Sigmoid colon (tissue), 7 donors: Measurements from ENCODE around the gene CBX7. TPM values are rescaled to one million over a fixed set of nuclear protein-coding genes. Genes with fewer than 3 reads are reported as not detected.

Experiments used
- DNase-seq: peaks from one replicate; pipeline ENCODE4 v3.0.0-alpha.2; 2019
- H3K27ac ChIP-seq, 4 donors: fragments of 200-600 bp; sonication (generic); one replicate each; pipeline ENCODE4 v1.5.1; 2016 to 2019; ENCODE audit warnings: mild to moderate bottlenecking in 1 of 4
- H3K27me3 ChIP-seq, 3 donors: fragments of 200-600 bp; sonication (generic); one replicate each; pipeline ENCODE4 v1.5.1; 2019; ENCODE audit warnings: mild to moderate bottlenecking in 1 of 3
- H3K36me3 ChIP-seq, 4 donors: fragments of 200-600 bp; sonication (generic); one replicate each; pipeline ENCODE4 v1.5.1; 2016 to 2019
- H3K4me1 ChIP-seq, 4 donors: fragments of 200-600 bp; sonication (generic); one replicate each; pipeline ENCODE4 v1.5.1; 2017 to 2019
- H3K4me3 ChIP-seq, 4 donors: fragments of 200-600 bp; sonication (generic); one replicate each; pipeline ENCODE4 v1.5.1; 2017 to 2019; ENCODE audit warnings: mild to moderate bottlenecking in 2 of 4, moderate library complexity in 1 of 4
- H3K9me3 ChIP-seq, 4 donors: fragments of 200-600 bp in 3 of 4; sonication (generic) in 3 of 4; one replicate each; pipeline versions ENCODE4 v1.5.1 to v1.6.1; 2013 to 2019
- EP300 ChIP-seq, 4 donors: sonication (generic); formaldehyde crosslinking; IDR thresholded peaks; one replicate each; pipeline ENCODE4 v1.6.1; 2017; ENCODE audit warnings: antibody characterized with exemption in 4 of 4
- POLR2A ChIP-seq, 2 donors: fragments of 450-650 bp; IDR thresholded peaks; one replicate each; pipeline ENCODE4 v1.6.1; 2016; ENCODE audit warnings: antibody characterized with exemption in 2 of 2, mild to moderate bottlenecking in 2 of 2, moderate library complexity in 2 of 2
- POLR2AphosphoS5 ChIP-seq, 4 donors: sonication (generic); formaldehyde crosslinking; IDR thresholded peaks; one replicate each; pipeline ENCODE4 v1.6.1; 2017; ENCODE audit warnings: antibody characterized with exemption in 4 of 4
- WGBS, 2 donors: extraction: QIAGEN DNeasy Blood & Tissue Kit; methylation state at CpG; one replicate each; pipeline ENCODE4 v1.1.7; 2013; 5-methylcytosine and 5-hydroxymethylcytosine counted together
- intact Hi-C: fragments of 100-400 bp; cut with DNase I; formaldehyde crosslinking; loops from one replicate; pipeline ENCODE4 v1.15.1; 2023
- polyA plus RNA-seq, 3 donors: library from polyadenylated mRNA; stranded (reverse); fragments of 200-250 nt; gene quantifications; one replicate each; pipeline ENCODE4 v1.2.3, GENCODE V29; 2013
- total RNA-seq, 4 donors: library from RNA; depleted of rRNA; stranded (reverse); fragments of >200 nt; gene quantifications; one replicate each; pipeline ENCODE4 v1.1.0, GENCODE V29; 2016
- TF ChIP-seq, protein P1 (sequence below), 4 experiments: fragments of 450-650 bp in 3 of 4; fragments of 200-600 bp in 1 of 4; IDR thresholded peaks; one replicate each; pipeline ENCODE4 v1.5.1; 2016 to 2019; ENCODE audit warnings: antibody characterized with exemption in 4 of 4, mild to moderate bottlenecking in 3 of 4, moderate library complexity in 2 of 4
- donor health status: healthy with polysubstance abuse.
- donor health status: Bipolar disorder and iron deficiency.
- donor health status: healthy.

CBX7 gene
- total and polyA plus RNA-seq, 7 donors, result 10.9 to 166 (median 108) TPM

DNA sequence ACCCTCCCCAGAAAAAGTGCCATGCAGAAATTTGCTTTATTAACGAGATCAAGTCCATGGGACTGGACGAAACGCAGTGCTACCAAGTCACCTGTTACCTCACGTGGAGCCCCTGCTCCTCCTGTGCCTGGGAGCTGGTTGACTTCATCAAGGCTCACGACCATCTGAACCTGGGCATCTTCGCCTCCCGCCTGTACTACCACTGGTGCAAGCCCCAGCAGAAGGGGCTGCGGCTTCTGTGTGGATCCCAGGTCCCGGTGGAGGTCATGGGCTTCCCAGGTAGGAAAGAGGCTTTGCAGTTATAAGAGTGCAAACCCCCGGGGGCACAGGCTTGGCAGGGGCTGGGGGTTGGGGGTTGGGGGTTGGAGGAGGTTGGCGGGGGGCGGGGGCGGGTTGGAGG, 51.3 kb downstream of the CBX7 start:
- DNase-seq, result no peak
- WGBS, 2 donors, result 73 to 84% methylated on average over 13 of the region's 13 CpGs
- no peak overlapping the region for H3K27ac ChIP-seq
- H3K36me3 ChIP-seq, result no peaks in the 10 kb centered on the region
- peaks cover 0 to 3% (median 0%) of the 10 kb centered on the region in 3 donors for H3K27me3 ChIP-seq
- intact Hi-C loops, result no loop called here
- H3K9me3 ChIP-seq, result no peaks in the 10 kb centered on the region
- no peak for TF ChIP-seq POLR2AphosphoS5 (IDR thresholded peaks at IDR 0.05)
- TF ChIP-seq, protein P1, sequence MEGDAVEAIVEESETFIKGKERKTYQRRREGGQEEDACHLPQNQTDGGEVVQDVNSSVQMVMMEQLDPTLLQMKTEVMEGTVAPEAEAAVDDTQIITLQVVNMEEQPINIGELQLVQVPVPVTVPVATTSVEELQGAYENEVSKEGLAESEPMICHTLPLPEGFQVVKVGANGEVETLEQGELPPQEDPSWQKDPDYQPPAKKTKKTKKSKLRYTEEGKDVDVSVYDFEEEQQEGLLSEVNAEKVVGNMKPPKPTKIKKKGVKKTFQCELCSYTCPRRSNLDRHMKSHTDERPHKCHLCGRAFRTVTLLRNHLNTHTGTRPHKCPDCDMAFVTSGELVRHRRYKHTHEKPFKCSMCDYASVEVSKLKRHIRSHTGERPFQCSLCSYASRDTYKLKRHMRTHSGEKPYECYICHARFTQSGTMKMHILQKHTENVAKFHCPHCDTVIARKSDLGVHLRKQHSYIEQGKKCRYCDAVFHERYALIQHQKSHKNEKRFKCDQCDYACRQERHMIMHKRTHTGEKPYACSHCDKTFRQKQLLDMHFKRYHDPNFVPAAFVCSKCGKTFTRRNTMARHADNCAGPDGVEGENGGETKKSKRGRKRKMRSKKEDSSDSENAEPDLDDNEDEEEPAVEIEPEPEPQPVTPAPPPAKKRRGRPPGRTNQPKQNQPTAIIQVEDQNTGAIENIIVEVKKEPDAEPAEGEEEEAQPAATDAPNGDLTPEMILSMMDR (IDR thresholded peaks at IDR 0.05), result no peak
- no peak for TF ChIP-seq EP300 (IDR thresholded peaks at IDR 0.05)
- no peak for TF ChIP-seq POLR2A (IDR thresholded peaks at IDR 0.05)
- no peak overlapping the region for H3K4me3 ChIP-seq
- H3K4me1 ChIP-seq, result no peaks in the 10 kb centered on the region

GRCh38 chr22:39098576-39098975, 53.9 kb downstream of the CBX7 start:
- 70 to 78% methylated on average over 8 of the region's 8 CpGs for WGBS, 2 donors
- Histone ChIP-seq H3K27ac (no peak overlapping the region), H3K9me3 (no peaks in the 10 kb centered on the region), H3K4me3 (no peak overlapping the region), H3K27me3 (peaks cover 0 to 3% (median 0%) of the 10 kb centered on the region in 3 donors), H3K4me1 (no peaks in the 10 kb centered on the region), H3K36me3 (no peaks in the 10 kb centered on the region)
- intact Hi-C loops, result no loop called here
- no peak for DNase-seq
- TF ChIP-seq, protein P1 (IDR thresholded peaks at IDR 0.05), result no peak

GRCh38 chr22:39098026-39098425, 54.5 kb downstream of the CBX7 start:
- H3K4me3 ChIP-seq, result no peak overlapping the region
- H3K9me3 ChIP-seq, result no peaks in the 10 kb centered on the region
- TF ChIP-seq EP300 (IDR thresholded peaks at IDR 0.05) (no peak), POLR2A (IDR thresholded peaks at IDR 0.05) (no peak), POLR2AphosphoS5 (IDR thresholded peaks at IDR 0.05) (no peak)
- WGBS, 2 donors, result 68 to 83% methylated on average over 6 of the region's 6 CpGs
- intact Hi-C loops, result no loop called here
- no peaks in the 10 kb centered on the region for H3K36me3 ChIP-seq
- H3K4me1 ChIP-seq, result no peaks in the 10 kb centered on the region
- peaks cover 0 to 3% (median 0%) of the 10 kb centered on the region in 3 donors for H3K27me3 ChIP-seq
- peak; percentile 37 for DNase-seq
- no peak overlapping the region for H3K27ac ChIP-seq

DNA sequence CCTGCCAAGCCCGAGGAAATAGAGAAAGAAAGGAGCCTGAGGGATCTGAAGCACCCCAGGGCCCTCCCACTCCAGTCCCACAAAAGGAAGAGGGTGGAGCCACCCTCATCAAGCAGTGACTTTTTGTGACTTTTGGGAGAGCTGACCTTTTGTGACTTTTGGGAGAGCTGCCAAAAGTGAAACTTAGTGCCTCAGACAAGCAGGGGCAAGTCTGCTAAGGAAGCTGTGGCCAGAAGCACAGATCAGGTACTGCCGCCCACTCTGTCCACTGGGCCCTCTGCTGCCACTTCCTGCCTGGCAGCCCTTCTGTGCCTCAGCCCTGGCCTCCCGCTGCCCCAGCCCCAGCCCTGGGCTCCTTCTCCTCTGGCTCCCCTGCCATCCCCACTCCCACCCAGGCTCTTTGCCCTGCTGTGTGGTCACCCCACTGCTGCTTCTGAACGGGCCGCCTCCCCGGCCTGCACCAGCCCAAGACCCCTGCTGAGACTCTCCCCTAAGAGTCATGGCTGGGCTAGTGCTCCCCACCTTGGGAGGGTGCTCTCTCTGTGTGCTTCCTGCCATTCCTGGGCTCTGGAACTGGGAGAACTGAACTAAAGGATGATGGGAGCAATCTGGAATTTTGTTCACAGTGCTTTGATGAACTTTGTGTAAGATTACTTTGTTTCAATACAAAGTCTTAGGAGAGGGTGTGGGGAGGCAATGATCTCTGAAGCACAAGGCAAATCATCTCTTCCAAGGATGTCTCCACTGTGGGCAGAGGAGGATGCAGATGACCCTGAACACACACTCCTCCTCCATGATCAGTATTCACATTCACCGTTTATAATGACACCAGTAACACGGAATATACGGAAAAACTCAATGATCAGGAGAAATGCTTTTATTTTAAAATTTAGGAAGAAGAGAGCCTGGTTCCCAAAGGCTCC, 55.1 kb downstream of the CBX7 start, which contains the start of gene APOBEC3H:
Gene APOBEC3H, plus strand, starts transcription at position 147 of the 923 bp plus-strand sequence. CDS start 3,035 bp downstream, outside the sequence.
- Histone ChIP-seq H3K4me1 (no peaks in the 10 kb centered on the region), H3K9me3 (no peaks in the 10 kb centered on the region), H3K4me3 (no peak within 1 kb of the TSS), H3K27ac (no peak within 1 kb of the TSS), H3K27me3 (peaks cover 0 to 3% (median 0%) of the 10 kb centered on the region in 3 donors), H3K36me3 (no peaks in the 10 kb centered on the region)
- intact Hi-C loops, result no loop called here
- 62 to 77% methylated on average over 9 of the region's 9 CpGs for WGBS, 2 donors
- DNase-seq, result peak; percentile 62
- TF ChIP-seq EP300 (IDR thresholded peaks at IDR 0.05), result no peak
- no peak for TF ChIP-seq POLR2A (IDR thresholded peaks at IDR 0.05)
- TF ChIP-seq POLR2AphosphoS5 (IDR thresholded peaks at IDR 0.05), result no peak

GRCh38 chr22:39095971-39096370, 56.5 kb downstream of the CBX7 start:
- H3K27me3 ChIP-seq, result no peaks in the 10 kb centered on the region
- no peaks in the 10 kb centered on the region for H3K4me1 ChIP-seq
- DNase-seq, result no peak
- no peak overlapping the region for H3K4me3 ChIP-seq
- TF ChIP-seq POLR2AphosphoS5 (IDR thresholded peaks at IDR 0.05) (no peak), POLR2A (IDR thresholded peaks at IDR 0.05) (no peak), EP300 (IDR thresholded peaks at IDR 0.05) (no peak)
- TF ChIP-seq, protein P1 (IDR thresholded peaks at IDR 0.05), result no peak
- no peaks in the 10 kb centered on the region for H3K9me3 ChIP-seq
- 81 to 91% methylated on average over 3 of the region's 3 CpGs for WGBS, 2 donors
- H3K36me3 ChIP-seq, result no peaks in the 10 kb centered on the region
- H3K27ac ChIP-seq, result no peak overlapping the region
- intact Hi-C loops, result no loop called here
